Effector memory CD4-positive, alpha-beta T cell (primary cell): ENCODE results near the gene PSMD9.
"Not testable (repeated sequence)": the region's sequence is repeated elsewhere in the genome, so short reads cannot be mapped to it uniquely, and the experiment has no call there.

Experiments
- DNase-seq, 3 donors: peaks; one replicate each; pipeline ENCODE4 v3.0.0-alpha.2; 2020
- H3K27ac ChIP-seq: 2 replicates; pipeline ENCODE4 v1.7.0; 2013; ENCODE audit warnings: mild to moderate bottlenecking, low read length, moderate library complexity; ENCODE audit not compliant: insufficient read depth, poor library complexity, severe bottlenecking
- H3K27me3 ChIP-seq: replicated peaks from 2 replicates; pipeline ENCODE4 v1.7.0; 2013; ENCODE audit warnings: mild to moderate bottlenecking, low read length; ENCODE audit not compliant: insufficient read depth, control insufficient read depth, poor library complexity, severe bottlenecking
- H3K36me3 ChIP-seq: 2 replicates; pipeline ENCODE4 v1.7.0; 2013; ENCODE audit warnings: mild to moderate bottlenecking, low read length, moderate library complexity; ENCODE audit not compliant: control insufficient read depth, insufficient read depth
- H3K4me1 ChIP-seq: 2 replicates; pipeline ENCODE4 v1.7.0; 2013; ENCODE audit warnings: low read length, mild to moderate bottlenecking; ENCODE audit not compliant: control insufficient read depth, insufficient read depth, poor library complexity, severe bottlenecking
- H3K4me3 ChIP-seq: 2 replicates; pipeline ENCODE4 v1.7.0; 2013; ENCODE audit warnings: low read length, low read depth, mild to moderate bottlenecking; ENCODE audit not compliant: insufficient read depth, poor library complexity, severe bottlenecking
- H3K9me3 ChIP-seq: 2 replicates; pipeline ENCODE4 v1.7.0; 2013; ENCODE audit warnings: mild to moderate bottlenecking, low read length, moderate library complexity; ENCODE audit not compliant: control insufficient read depth

The PSMD9 gene

DNA sequence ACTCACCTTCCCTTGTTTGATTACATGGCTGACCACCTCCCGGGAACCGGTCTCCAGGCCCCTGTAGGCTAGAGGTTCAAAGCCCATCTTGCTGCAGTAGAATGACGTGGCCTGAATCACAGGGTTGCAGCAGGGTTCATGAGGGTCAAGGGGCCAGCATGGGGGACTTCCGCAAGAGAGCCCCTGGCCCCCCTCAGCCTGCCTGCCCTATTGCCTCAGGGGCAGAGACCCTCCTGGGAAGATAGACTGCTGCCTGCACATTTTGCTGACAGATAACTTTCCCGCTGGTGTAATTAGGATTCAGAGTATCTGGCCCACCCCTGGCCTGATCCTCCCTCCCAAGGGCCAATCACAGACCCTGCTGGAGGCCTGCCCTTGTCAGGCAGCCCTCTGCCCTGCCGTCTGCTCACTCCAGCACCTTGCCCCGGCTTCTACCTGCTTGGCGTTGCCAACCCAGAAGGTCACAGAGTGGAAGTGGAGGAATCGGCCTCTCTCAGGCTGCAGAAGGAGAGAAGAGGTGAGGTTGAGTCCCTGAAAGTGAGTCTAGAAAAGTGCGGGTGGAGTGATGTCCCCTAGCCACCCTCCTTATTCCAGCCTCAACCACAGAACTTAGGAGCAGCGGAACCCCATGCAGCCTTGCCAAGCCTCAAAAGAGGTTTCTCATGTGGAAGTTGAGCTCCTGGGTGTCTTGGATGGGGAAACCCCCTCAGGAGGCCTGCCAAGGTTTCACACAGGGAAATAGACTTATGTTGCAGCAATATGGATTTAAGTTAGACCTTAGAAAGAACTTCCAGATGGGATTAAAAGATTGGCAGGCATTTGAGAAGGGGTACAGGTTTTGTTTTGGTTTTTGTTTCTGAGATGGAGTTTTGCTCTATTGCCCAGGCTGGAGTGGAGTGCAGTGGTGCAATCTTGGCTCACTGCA, 31.0 kb upstream of the PSMD9 start:
- Histone ChIP-seq H3K9me3 (no peaks in the 10 kb centered on the region), H3K4me1 (no peaks in the 10 kb centered on the region), H3K36me3 (no peaks in the 10 kb centered on the region), H3K27me3 (no peaks in the 10 kb centered on the region), H3K27ac (no peak overlapping the region), H3K4me3 (no peak overlapping the region)
- DNase-seq, result no peak

GRCh38 chr12:121858318-121858661, 30.3 kb upstream of the PSMD9 start:
- Histone ChIP-seq H3K9me3 (no peaks in the 10 kb centered on the region), H3K27ac (no peak overlapping the region), H3K4me1 (no peaks in the 10 kb centered on the region), H3K27me3 (no peaks in the 10 kb centered on the region), H3K4me3 (no peak overlapping the region), H3K36me3 (no peaks in the 10 kb centered on the region)
- no peak for DNase-seq

GRCh38 chr12:121858662-121859572, 29.7 kb upstream of the PSMD9 start, which contains the start of gene HPD:
TSS of gene HPD (minus strand) at chr12:121858859. CDS start at chr12:121858823, 36 bp downstream.
- DNase-seq, result no peak
- Histone ChIP-seq H3K27ac (no peak within 1 kb of the TSS), H3K36me3 (no peaks in the 10 kb centered on the region)

GRCh38 chr12:121860257-121860656, 28.3 kb upstream of the PSMD9 start:
- Histone ChIP-seq H3K36me3 (no peaks in the 10 kb centered on the region), H3K9me3 (no peaks in the 10 kb centered on the region), H3K4me3 (no peak overlapping the region), H3K4me1 (no peaks in the 10 kb centered on the region), H3K27ac (no peak overlapping the region), H3K27me3 (no peaks in the 10 kb centered on the region)
- no peak for DNase-seq

More at GRCh38 chr12:121858662-121859572, 29.7 kb upstream of the PSMD9 start, which contains the start of gene HPD:
- Histone ChIP-seq H3K9me3 (no peaks in the 10 kb centered on the region), H3K4me1 (no peaks in the 10 kb centered on the region), H3K4me3 (no peak within 1 kb of the TSS), H3K27me3 (no peaks in the 10 kb centered on the region)

GRCh38 chr12:121860699-121861098, 27.9 kb upstream of the PSMD9 start:
- not testable (repeated sequence) for H3K4me1 ChIP-seq, DNase-seq, H3K36me3 ChIP-seq, H3K9me3 ChIP-seq, H3K27ac ChIP-seq, H3K4me3 ChIP-seq, H3K27me3 ChIP-seq

- Histone ChIP-seq H3K4me3 (no peak overlapping the region), H3K27ac (no peak overlapping the region), H3K27me3 (no peaks in the 10 kb centered on the region), H3K36me3 (no peaks in the 10 kb centered on the region), H3K9me3 (no peaks in the 10 kb centered on the region), H3K4me1 (no peaks in the 10 kb centered on the region)
- no peak for DNase-seq
Observed at GRCh38 chr12:121861636-121862254, 26.8 kb upstream of the PSMD9 start.

GRCh38 chr12:121866331-121866730, 22.3 kb upstream of the PSMD9 start:
- Histone ChIP-seq H3K9me3 (no peaks in the 10 kb centered on the region), H3K27ac (no peak overlapping the region), H3K36me3 (no peaks in the 10 kb centered on the region), H3K4me1 (no peaks in the 10 kb centered on the region), H3K27me3 (no peaks in the 10 kb centered on the region), H3K4me3 (no peak overlapping the region)
- no peak for DNase-seq

DNA sequence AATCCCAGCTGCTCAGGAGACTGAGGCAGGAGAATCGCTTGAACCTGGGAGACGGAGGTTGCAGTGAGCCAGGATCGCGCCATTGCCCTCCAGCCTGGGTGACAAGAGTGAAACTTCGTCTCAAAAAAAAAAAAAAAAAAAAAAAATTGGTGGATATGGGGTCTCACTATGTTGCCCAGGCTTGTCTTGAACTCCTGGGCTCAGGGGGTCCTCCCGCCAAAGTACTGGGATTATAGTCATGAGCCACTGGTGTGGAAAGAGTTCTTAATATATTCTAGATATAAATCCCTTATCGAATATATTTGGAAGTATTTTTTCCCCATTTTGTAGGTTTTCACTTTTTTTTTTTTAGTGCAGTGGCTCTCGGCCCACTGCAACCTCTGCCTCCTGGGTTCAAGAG, 19.4 kb upstream of the PSMD9 start:
- DNase-seq, H3K4me1 ChIP-seq, H3K27ac ChIP-seq, H3K4me3 ChIP-seq, H3K9me3 ChIP-seq, H3K27me3 ChIP-seq, H3K36me3 ChIP-seq: not testable (repeated sequence)

- DNase-seq, result no peak
- no peaks in the 10 kb centered on the region for H3K9me3 ChIP-seq
- H3K4me1 ChIP-seq, result no peaks in the 10 kb centered on the region
- H3K36me3 ChIP-seq, result no peaks in the 10 kb centered on the region
- H3K27me3 ChIP-seq, result no peaks in the 10 kb centered on the region
- no peak overlapping the region for H3K27ac ChIP-seq
- H3K4me3 ChIP-seq, result no peak overlapping the region
Observed at GRCh38 chr12:121871467-121871866, 17.1 kb upstream of the PSMD9 start.
